Myocyte (in vitro differentiated cells): ENCODE data around the gene RAB1A. TPM values are rescaled to one million over a fixed set of nuclear protein-coding genes. Genes with fewer than 3 reads are reported as not detected.

Experiments used
- total RNA-seq: library from RNA; depleted of rRNA; stranded (reverse); fragments of >200 nt; gene quantifications from 2 replicates; pipeline ENCODE4 v1.2.3, GENCODE V29; 2014

The RAB1A gene
- total RNA-seq, 1 donor from 2014 or later, result 117 TPM

Other genes starting within 250 kb of the RAB1A start
- gene SLC1A4, start 140.7 kb downstream of the RAB1A start, total RNA-seq, result 17.1 and 29.1 TPM in 2 replicates
- gene CEP68, start 73.7 kb downstream of the RAB1A start, total RNA-seq, result 25.0 and 36.8 TPM in 2 replicates
- 58.5 and 62.7 TPM in 2 replicates for gene ACTR2, start 97.7 kb upstream of the RAB1A start, total RNA-seq